HG03139 (cell line): Measurements from ENCODE around the gene AKAP9.
"Not testable (repeated sequence)": the region's sequence is repeated elsewhere in the genome, so short reads cannot be mapped to it uniquely, and the experiment has no call there.

Experiments used
- ATAC-seq: cut with Tn5 transposase; IDR thresholded peaks from one replicate; pipeline ENCODE4 v1.9.1; 2021; ENCODE audit not compliant: unreplicated experiment

AKAP9 gene

DNA sequence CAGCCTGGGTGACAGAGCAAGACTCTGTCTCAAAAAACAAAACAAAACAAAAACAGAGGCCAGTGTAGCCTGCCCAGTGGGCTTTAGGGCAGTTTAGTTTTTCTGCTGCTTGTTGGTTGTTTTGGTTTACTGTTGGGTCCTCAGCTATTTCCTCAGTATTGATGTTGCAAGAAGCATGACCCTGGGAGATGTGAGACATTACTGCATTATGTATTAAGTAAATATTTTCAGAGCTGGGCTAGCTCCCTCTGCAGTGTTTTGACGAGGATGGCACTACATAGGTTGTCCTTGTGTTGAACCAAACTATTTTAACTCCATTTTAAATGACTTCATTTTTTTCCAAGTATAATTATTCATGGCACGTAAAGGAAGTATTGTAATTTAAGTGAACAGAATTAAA, 4.8 kb downstream of the AKAP9 start:
- ATAC-seq, result no peak

- ATAC-seq, result no peak
These were observed 5.9 kb downstream of the AKAP9 start for GRCh38 chr7:91946549-91946948.

GRCh38 chr7:91947948-91948347, 7.3 kb downstream of the AKAP9 start:
- ATAC-seq, result no peak

DNA sequence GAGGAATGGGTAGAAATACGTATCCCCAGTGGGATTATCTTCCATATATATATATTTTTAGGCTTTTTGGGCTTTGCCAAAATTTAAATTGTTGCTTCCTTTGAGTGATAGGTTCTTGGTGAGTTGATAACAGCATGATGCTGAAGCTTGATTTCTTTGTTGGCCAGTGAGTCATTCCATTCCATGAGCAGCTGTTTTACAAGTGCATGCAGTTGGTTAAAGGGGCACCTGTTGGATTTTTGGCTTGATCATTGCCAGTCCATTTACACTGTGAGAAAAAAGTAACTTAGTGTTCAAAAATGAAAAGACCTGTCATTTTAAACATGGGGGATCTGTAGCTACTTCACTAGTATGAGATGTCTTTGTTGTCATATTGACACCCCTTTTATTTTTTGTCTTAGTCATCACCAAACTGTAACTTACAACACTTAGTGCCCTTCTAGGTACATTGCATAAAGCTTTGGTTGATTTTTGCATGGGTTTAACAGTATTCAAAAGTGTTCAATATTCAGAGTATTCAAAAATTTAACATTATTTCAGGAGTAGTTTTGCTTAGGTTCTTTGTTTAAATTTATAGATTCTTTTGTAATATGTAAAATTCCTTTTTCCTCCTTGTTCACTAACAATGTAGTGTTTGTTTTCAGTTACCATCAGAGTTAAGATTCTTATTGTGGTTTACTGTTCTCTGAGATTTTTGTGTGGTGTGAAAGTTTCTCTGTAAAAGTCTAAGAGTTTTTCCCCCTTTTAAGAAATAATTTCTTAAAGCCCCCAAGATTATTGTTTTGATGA, 8.8 kb downstream of the AKAP9 start:
- ATAC-seq, result no peak

DNA sequence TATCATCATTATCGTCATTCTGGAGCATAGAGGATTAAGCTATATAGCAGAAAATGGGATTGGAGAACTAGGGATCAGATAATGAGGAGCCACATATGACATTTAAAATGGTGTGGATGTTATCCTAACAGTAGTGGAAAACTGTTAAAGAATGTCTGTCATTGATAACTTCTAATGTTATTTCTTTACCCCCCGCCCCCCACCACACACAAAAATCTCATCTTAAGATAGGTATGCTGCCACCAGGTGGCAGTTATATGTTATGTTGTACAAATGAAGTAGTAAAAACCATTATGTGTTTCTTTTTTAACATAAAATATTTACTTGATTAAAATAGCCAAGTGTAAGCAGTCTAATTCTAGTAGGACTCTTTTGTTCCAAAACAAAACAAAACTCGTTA, 13.0 kb downstream of the AKAP9 start:
- ATAC-seq, result no peak

GRCh38 chr7:91956464-91956863, 15.8 kb downstream of the AKAP9 start:
- ATAC-seq, result not testable (repeated sequence)

DNA sequence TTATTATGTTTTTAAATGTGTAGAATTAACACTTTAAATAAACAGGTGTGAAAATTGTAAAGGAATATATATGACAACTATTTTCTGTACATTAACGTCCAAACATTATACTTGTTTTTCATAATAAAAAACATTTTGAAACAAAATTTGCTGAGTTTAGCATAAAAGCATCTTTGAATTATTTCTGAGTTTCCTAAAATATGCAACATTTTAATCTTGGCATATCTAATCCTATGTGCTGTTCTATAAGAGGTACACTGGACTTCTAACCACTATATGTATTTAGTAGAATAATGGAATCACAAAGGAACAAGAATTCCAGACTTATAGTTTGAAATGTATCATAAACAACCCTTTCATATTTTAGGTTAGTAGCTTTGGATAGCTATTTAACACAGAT, 16.6 kb downstream of the AKAP9 start:
- ATAC-seq, result no peak

- no peak for ATAC-seq
These were observed 17.2 kb downstream of the AKAP9 start for GRCh38 chr7:91957823-91958222.

GRCh38 chr7:91959023-91959422, 18.4 kb downstream of the AKAP9 start:
- ATAC-seq, result no peak

DNA sequence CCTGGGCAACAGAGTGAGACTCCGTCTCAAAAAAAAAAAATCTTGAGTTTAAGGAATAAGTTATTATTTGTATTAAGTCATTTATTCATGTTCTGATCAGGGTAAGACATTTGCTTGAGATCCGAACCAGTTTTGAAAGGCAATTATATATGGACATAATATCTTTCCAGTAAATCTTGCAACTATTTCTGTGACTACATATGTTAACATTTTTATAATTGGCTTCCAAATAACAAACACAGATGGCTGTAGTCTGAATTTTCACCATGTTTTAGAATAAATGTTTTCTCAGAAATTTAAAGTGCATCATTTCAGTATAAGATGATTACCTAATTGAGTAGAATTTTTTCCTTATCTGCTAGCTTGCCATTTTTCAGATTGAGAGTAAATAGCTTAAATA, 21.2 kb downstream of the AKAP9 start:
- no peak for ATAC-seq

- ATAC-seq, result no peak
These were observed 21.8 kb downstream of the AKAP9 start for GRCh38 chr7:91962419-91962818.

DNA sequence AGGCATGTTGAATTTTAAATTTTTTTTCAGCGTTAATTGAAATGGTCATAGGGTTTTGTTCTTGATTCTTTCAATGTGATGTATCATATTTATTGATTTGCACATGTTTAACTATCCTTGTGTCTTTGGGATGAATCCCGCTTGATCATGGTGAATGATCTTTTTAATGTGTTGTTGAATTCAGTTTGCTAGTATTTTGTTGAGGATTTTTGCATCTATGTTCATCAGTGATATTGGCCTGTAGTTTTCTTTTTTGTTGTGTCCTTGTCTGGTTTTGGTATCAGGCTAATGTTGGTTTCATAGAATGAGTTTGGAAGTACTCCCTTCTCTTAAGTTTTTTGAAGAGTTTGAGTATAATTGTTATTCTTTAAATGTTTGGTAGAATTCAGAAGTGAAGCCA, 26.9 kb downstream of the AKAP9 start:
- ATAC-seq, result not testable (repeated sequence)

DNA sequence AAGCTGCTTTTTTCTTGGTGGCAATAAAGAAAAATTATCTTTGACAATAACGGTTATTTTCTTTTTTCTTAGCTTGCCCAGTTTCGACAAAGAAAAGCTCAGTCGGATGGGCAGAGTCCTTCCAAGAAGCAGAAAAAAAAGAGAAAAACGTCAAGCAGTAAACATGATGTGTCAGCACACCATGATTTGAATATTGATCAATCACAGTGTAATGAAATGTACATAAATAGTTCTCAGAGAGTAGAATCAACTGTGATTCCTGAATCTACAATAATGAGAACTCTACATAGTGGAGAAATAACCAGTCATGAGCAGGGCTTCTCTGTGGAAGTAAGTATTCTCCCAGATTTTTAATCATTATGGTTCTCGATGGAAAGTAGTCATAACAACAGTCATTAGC, 33.0 kb downstream of the AKAP9 start:
- ATAC-seq, result no peak

GRCh38 chr7:91974066-91974465, 33.4 kb downstream of the AKAP9 start:
- no peak for ATAC-seq

- no peak for ATAC-seq
These were observed 36.1 kb downstream of the AKAP9 start for GRCh38 chr7:91976743-91977142.

DNA sequence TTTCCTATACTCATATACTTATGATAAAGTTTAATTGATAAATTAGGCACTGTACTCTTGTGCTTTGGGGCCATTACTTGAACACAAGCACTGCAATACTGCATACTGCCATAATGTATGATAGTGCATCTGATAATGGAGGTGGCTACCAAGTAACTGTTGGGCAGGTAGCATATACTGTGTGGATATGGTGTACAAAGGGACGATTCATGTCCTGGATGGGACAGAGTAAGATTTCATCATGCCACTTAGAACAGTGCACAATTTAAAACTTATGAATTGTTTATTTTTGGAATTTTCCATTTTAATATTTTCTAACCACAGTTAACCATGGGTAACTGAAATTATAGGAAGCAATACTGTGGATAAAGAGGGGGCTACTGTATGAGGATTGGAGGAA, 38.9 kb downstream of the AKAP9 start:
- ATAC-seq, result no peak

DNA sequence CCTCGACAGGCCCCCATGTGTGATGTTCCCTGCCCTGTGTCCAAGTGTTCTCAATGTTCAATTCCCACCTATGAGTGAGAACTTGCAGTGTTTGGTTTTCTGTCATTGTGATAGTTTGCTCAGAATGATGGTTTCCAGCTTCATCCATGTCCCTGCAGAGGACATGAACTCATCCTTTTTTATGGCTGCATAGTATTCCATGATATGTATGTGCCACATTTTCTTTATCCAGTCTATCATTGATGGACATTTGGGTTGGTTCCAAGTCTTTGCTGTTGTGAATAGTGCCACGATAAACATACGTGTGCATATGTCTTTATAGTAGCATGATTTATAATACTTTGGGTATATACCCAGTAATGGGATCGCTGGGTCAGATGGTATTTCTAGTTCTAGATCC, 41.7 kb downstream of the AKAP9 start:
- ATAC-seq, result not testable (repeated sequence)

DNA sequence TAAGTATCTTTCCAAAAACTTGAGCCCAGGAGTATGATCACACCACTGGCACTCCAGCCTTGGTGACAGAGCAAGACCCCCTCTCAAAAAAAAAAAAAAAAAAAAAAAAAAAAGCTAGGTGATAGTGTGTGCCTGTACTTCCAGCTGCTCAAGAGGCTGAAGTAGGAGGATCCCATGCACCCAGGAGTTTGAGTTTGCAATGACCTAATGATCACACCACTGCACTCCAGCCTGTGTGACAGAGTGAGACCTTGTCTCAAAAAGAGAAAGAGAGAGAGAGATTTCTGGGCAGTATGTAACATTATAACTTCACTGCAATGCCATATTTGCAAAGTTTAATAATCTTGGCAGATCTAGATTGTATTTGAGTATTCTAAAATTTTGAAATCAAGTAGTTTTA, 47.6 kb downstream of the AKAP9 start:
- no peak for ATAC-seq

GRCh38 chr7:91993976-91994375, 53.3 kb downstream of the AKAP9 start:
- ATAC-seq, result no peak

- ATAC-seq, result peak; percentile 92
These were observed 54.9 kb downstream of the AKAP9 start for GRCh38 chr7:91995391-91996105.

DNA sequence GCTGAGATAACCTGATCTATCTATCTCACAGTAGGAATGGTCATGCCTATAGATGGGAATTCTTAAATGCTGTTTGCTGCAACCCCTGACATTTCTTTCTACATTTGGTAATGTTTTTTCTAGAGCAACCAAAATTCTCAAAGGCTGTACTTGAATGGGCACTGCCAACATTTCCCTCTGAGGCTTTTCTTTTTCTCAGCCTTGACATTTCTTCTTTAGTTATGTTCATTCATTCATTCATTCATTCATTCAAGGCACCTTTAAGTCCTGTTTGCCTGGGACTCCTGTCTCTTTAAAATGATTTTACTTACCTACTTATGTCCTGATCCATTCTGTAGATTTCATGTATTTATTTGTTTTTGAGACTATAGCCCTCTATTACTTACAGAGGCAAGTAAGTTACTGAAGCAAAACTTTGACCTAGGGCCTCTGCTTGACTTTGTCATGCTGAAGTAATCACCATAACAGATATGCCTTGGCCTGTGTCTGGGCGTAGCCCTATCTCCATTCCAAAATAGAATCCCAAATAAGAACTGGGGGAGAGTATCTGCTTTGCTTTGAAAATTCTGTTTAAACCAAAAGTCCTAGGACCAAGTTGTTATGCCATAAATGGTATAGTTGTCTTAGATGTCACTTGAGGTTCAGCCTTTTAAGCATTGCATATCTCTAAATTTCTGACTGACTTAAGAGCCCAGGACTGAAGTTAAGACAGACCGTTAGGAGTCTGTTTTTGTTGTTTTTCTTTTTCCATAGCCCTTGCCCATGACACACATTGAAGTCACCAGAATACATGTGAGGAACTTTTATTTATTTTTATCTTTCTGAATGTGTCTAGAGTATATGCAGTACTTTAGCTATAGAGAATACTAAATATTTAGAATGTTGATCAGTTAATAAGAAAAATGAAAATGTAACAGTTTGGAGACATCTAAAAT, 59.2 kb downstream of the AKAP9 start:
- ATAC-seq, result no peak
